Upper lobe of left lung (tissue), 4 donors: ENCODE data around the gene SPATA2.

Experiments used
- CTCF ChIP-seq, 6 experiments: fragments of 450-650 bp in 4 of 6; fragments of 200-600 bp in 2 of 6; sonication (generic) in 2 of 6; IDR thresholded peaks; one replicate each; pipeline ENCODE4 v1.5.1; 2016 to 2019; ENCODE audit warnings: antibody characterized with exemption in 6 of 6
- POLR2A ChIP-seq, 4 donors: fragments of 450-650 bp; IDR thresholded peaks; one replicate each; pipeline ENCODE4 v1.5.1; 2016 to 2017; ENCODE audit warnings: antibody characterized with exemption in 4 of 4, mild to moderate bottlenecking in 2 of 4
- POLR2AphosphoS5 ChIP-seq, 2 donors: sonication (generic); formaldehyde crosslinking; IDR thresholded peaks; one replicate each; pipeline ENCODE4 v1.5.1; 2017; ENCODE audit warnings: antibody characterized with exemption in 2 of 2

- TF ChIP-seq CTCF (IDR thresholded peaks at IDR 0.05), result no peak
- no peak for TF ChIP-seq POLR2AphosphoS5 (IDR thresholded peaks at IDR 0.05)
- no peak for TF ChIP-seq POLR2A (IDR thresholded peaks at IDR 0.05)
Observed at GRCh38 chr20:49910340-49910706, 5.0 kb downstream of the SPATA2 start.
